MM.1S (cell line): ENCODE data around the gene CDH2.

ENCODE experiments used
- DNase-seq: peaks from one replicate; pipeline ENCODE4 v3.0.0-alpha.2; 2015
- H2AFZ ChIP-seq: fragments of 300-600 bp; sonication (generic); 2 replicates; pipeline ENCODE4 v1.6.0; 2016; ENCODE audit warnings: antibody characterized with exemption, low read length
- H3F3A ChIP-seq: fragments of 300-600 bp; sonication (generic); 2 replicates; pipeline ENCODE4 v1.6.1; 2016; ENCODE audit warnings: mild to moderate bottlenecking, antibody characterized with exemption, low read length, moderate library complexity, mixed read lengths; ENCODE audit not compliant: insufficient read depth
- H3K27ac ChIP-seq: fragments of 300-600 bp; sonication (generic); 2 replicates; pipeline ENCODE4 v1.5.1; 2016; ENCODE audit warnings: mild to moderate bottlenecking, low read length
- H3K27me3 ChIP-seq: fragments of 300-600 bp; sonication (generic); replicated peaks from 2 replicates; pipeline ENCODE4 v1.6.0; 2016; ENCODE audit warnings: low read length; ENCODE audit not compliant: insufficient read depth
- H3K36me3 ChIP-seq: fragments of 300-600 bp; sonication (generic); replicated peaks from 2 replicates; pipeline ENCODE4 v1.6.1; 2016; ENCODE audit warnings: mild to moderate bottlenecking, low read length, mixed read lengths; ENCODE audit not compliant: insufficient read depth
- H3K4me1 ChIP-seq: fragments of 300-600 bp; sonication (generic); 2 replicates; pipeline ENCODE4 v1.6.1; 2016; ENCODE audit warnings: low read length, mixed read lengths
- H3K4me2 ChIP-seq: fragments of 300-600 bp; sonication (generic); 2 replicates; pipeline ENCODE4 v1.6.0; 2016; ENCODE audit warnings: low read depth, low read length
- H3K4me3 ChIP-seq: fragments of 300-600 bp; sonication (generic); 2 replicates; pipeline ENCODE4 v1.5.1; 2016; ENCODE audit warnings: low read length, mixed read lengths
- H3K79me2 ChIP-seq: fragments of 300-600 bp; sonication (generic); 2 replicates; pipeline ENCODE4 v1.6.1; 2016; ENCODE audit warnings: mixed run types, low read length, mixed read lengths
- H3K9ac ChIP-seq: fragments of 300-600 bp; sonication (generic); 2 replicates; pipeline ENCODE4 v1.6.1; 2016; ENCODE audit warnings: low read length, mixed read lengths
- H3K9me2 ChIP-seq: fragments of 300-600 bp; sonication (generic); replicated peaks from 2 replicates; pipeline ENCODE4 v1.6.1; 2016; ENCODE audit warnings: mild to moderate bottlenecking, low read length, mixed read lengths; ENCODE audit not compliant: insufficient read depth
- H3K9me3 ChIP-seq: fragments of 300-600 bp; sonication (generic); replicated peaks from 2 replicates; pipeline ENCODE4 v1.6.1; 2016; ENCODE audit warnings: mild to moderate bottlenecking, low read length, mixed read lengths; ENCODE audit not compliant: insufficient read depth
- H4K20me1 ChIP-seq: fragments of 300-600 bp; sonication (generic); 2 replicates; pipeline ENCODE4 v1.6.1; 2016; ENCODE audit warnings: mild to moderate bottlenecking, low read length, moderate library complexity, mixed read lengths; ENCODE audit not compliant: insufficient read depth
- EZH2 ChIP-seq: fragments of 300-600 bp; sonication (generic); optimal IDR thresholded peaks from 2 replicates; pipeline ENCODE3; 2017; ENCODE audit warnings: low read depth, mild to moderate bottlenecking, antibody characterized with exemption, low read length, mixed read lengths
- EZH2phosphoT487 ChIP-seq: fragments of 300-600 bp; sonication (generic); IDR thresholded peaks from 2 replicates; pipeline ENCODE4 v1.6.1; 2018; ENCODE audit warnings: antibody characterized with exemption, low read length
- TF ChIP-seq, protein P1 (sequence below): fragments of 300-600 bp; sonication (generic); IDR thresholded peaks from 2 replicates; pipeline ENCODE4 v1.5.1; 2016; ENCODE audit warnings: antibody characterized with exemption, low read length, mixed read lengths

Gene CDH2

DNA sequence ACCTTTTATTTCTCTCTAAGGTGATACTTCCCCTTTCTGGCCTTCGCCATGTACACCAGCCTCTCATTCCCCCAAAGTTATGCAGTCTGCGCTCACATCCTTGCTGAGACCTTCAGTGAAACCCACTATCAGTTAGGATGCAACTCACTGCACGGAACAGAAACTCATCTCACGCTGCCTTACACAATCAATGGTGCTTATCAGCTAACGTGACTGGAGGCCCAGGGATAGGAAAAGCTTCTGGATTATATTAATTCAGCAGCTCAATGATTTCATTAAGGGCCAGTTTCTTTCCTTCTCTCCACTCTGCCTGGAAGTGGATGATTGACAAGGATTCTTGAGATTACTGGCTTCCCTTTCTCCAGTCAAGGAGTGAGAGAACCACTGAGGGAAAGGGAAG is 44.8 kb downstream of the CDH2 start:
- no peak overlapping the region for H2AFZ ChIP-seq
- H3K9me2 ChIP-seq, result no peaks in the 10 kb centered on the region
- H3K9ac ChIP-seq, result no peak overlapping the region
- TF ChIP-seq, protein P1, sequence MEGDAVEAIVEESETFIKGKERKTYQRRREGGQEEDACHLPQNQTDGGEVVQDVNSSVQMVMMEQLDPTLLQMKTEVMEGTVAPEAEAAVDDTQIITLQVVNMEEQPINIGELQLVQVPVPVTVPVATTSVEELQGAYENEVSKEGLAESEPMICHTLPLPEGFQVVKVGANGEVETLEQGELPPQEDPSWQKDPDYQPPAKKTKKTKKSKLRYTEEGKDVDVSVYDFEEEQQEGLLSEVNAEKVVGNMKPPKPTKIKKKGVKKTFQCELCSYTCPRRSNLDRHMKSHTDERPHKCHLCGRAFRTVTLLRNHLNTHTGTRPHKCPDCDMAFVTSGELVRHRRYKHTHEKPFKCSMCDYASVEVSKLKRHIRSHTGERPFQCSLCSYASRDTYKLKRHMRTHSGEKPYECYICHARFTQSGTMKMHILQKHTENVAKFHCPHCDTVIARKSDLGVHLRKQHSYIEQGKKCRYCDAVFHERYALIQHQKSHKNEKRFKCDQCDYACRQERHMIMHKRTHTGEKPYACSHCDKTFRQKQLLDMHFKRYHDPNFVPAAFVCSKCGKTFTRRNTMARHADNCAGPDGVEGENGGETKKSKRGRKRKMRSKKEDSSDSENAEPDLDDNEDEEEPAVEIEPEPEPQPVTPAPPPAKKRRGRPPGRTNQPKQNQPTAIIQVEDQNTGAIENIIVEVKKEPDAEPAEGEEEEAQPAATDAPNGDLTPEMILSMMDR, result no peak
- no peak for TF ChIP-seq EZH2phosphoT487
- H3K27ac ChIP-seq, result no peak overlapping the region
- no peak overlapping the region for H3K4me3 ChIP-seq
- 0 out of 2 replicates have a peak, but pooled peaks cover 5% of the 10 kb centered on the region for H3F3A ChIP-seq
- no peak for DNase-seq
- H3K27me3 ChIP-seq, result no peaks in the 10 kb centered on the region
- no peaks in the 10 kb centered on the region for H3K9me3 ChIP-seq
- H3K79me2 ChIP-seq, result no peaks in the 10 kb centered on the region
- H3K4me2 ChIP-seq, result no peak overlapping the region
- H4K20me1 ChIP-seq, result no peaks in the 10 kb centered on the region
- H3K36me3 ChIP-seq, result no peaks in the 10 kb centered on the region
- peaks cover 20% of the 10 kb centered on the region for H3K4me1 ChIP-seq

GRCh38 chr18:28128659-28128980 is 48.3 kb downstream of the CDH2 start:
- Histone ChIP-seq H3K4me2 (no peak overlapping the region), H3K79me2 (no peaks in the 10 kb centered on the region), H3K27ac (no peak overlapping the region), H3K36me3 (no peaks in the 10 kb centered on the region), H3K27me3 (no peaks in the 10 kb centered on the region), H3K9ac (no peak overlapping the region), H3K9me3 (no peaks in the 10 kb centered on the region), H3K4me1 (no peaks in the 10 kb centered on the region), H3K4me3 (no peak overlapping the region), H4K20me1 (no peaks in the 10 kb centered on the region), H3F3A (no peaks in the 10 kb centered on the region), H3K9me2 (no peaks in the 10 kb centered on the region), H2AFZ (no peak overlapping the region)
- DNase-seq, result no peak
- TF ChIP-seq, protein P1, result no peak
- TF ChIP-seq EZH2 (no peak), EZH2phosphoT487 (no peak)

- TF ChIP-seq EZH2phosphoT487 (no peak), EZH2 (no peak)
- TF ChIP-seq, protein P1, result no peak
- Histone ChIP-seq H3F3A (no peaks in the 10 kb centered on the region), H4K20me1 (no peaks in the 10 kb centered on the region), H3K9me2 (no peaks in the 10 kb centered on the region), H3K79me2 (no peaks in the 10 kb centered on the region), H3K4me1 (no peaks in the 10 kb centered on the region), H3K27me3 (no peaks in the 10 kb centered on the region), H3K9me3 (no peaks in the 10 kb centered on the region), H3K4me3 (no peak overlapping the region), H3K36me3 (no peaks in the 10 kb centered on the region), H2AFZ (no peak overlapping the region), H3K9ac (no peak overlapping the region), H3K4me2 (no peak overlapping the region), H3K27ac (no peak overlapping the region)
- DNase-seq, result no peak
Observed at GRCh38 chr18:28127763-28128658, 48.9 kb downstream of the CDH2 start.
